Astrocyte (in vitro differentiated cells and primary cell): ENCODE results near the gene SCAF8.

ENCODE experiments used
- EZH2 ChIP-seq: IDR thresholded peaks from 2 replicates; pipeline ENCODE4 v1.6.1; 2012; ENCODE audit warnings: mild to moderate bottlenecking, low read length, inconsistent platforms; ENCODE audit not compliant: insufficient read depth
- TF ChIP-seq, protein P1 (sequence below): IDR thresholded peaks from 2 replicates; pipeline ENCODE4 v1.5.1; 2011; ENCODE audit warnings: low read depth, mild to moderate bottlenecking, inconsistent platforms, low read length, moderate library complexity; ENCODE audit not compliant: insufficient read depth

DNA sequence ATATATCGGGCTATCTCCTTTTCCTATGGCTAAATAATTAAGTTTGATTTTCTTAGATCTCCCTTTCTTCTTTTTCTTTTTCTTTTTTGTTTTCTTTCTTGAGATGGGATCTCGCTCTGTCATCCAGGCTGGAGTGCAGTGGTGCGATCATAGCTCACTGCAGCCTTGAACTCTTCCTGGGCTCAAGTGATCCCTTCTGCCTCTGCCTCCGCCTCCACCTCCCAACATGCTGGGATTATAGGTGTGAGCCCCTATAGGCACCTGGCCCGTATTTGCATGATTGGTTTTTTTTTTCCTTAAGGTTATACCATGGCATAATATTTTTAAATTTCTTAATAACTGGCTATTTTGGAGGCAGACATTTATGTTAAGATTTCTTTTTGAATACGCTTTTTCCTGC lies 106.3 kb downstream of the SCAF8 start:
- TF ChIP-seq, protein P1, sequence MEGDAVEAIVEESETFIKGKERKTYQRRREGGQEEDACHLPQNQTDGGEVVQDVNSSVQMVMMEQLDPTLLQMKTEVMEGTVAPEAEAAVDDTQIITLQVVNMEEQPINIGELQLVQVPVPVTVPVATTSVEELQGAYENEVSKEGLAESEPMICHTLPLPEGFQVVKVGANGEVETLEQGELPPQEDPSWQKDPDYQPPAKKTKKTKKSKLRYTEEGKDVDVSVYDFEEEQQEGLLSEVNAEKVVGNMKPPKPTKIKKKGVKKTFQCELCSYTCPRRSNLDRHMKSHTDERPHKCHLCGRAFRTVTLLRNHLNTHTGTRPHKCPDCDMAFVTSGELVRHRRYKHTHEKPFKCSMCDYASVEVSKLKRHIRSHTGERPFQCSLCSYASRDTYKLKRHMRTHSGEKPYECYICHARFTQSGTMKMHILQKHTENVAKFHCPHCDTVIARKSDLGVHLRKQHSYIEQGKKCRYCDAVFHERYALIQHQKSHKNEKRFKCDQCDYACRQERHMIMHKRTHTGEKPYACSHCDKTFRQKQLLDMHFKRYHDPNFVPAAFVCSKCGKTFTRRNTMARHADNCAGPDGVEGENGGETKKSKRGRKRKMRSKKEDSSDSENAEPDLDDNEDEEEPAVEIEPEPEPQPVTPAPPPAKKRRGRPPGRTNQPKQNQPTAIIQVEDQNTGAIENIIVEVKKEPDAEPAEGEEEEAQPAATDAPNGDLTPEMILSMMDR, result no peak
- no peak for TF ChIP-seq EZH2
